Body of pancreas (tissue), 4 donors: ENCODE results near the gene CARD8.

Experiments used
- CTCF ChIP-seq, 7 experiments: fragments of 450-650 bp in 4 of 7; fragments of 200-600 bp in 3 of 7; sonication (generic) in 3 of 7; IDR thresholded peaks; one replicate each; pipeline ENCODE4 v1.5.1; 2016 to 2019; ENCODE audit warnings: antibody characterized with exemption in 7 of 7
- POLR2A ChIP-seq, 3 donors: fragments of 450-650 bp; IDR thresholded peaks; one replicate each; pipeline ENCODE4 v1.6.1; 2016; ENCODE audit warnings: antibody characterized with exemption in 3 of 3, mild to moderate bottlenecking in 2 of 3

- TF ChIP-seq CTCF (IDR thresholded peaks at IDR 0.05): no peak
- no peak for TF ChIP-seq POLR2A (IDR thresholded peaks at IDR 0.05)
These were observed 7.5 kb downstream of the CARD8 start for GRCh38 chr19:48248081-48248833.
